Mucosa of descending colon (tissue), 3 donors: ENCODE data around the gene CCL19. TPM values are rescaled to one million over a fixed set of nuclear protein-coding genes. Genes with fewer than 3 reads are reported as not detected.
A peak's percentile ranks its signal among the peaks of the same experiment; 100 is the strongest.

Experiments used
- ATAC-seq: fragments of 200-7000 bp; cut with Tn5 transposase; one replicate; pipeline ENCODE4 v1.9.1; 2020; ENCODE audit warnings: mild to moderate bottlenecking, moderate library complexity
- DNase-seq, 3 donors: peaks; one replicate each; pipeline ENCODE4 v3.0.0-alpha.2; 2020
- H3K36me3 ChIP-seq: fragments of 200-600 bp; one replicate; pipeline ENCODE4 v1.8.0; 2021; ENCODE audit warnings: low read depth, mild to moderate bottlenecking
- H3K4me1 ChIP-seq: fragments of 200-600 bp; one replicate; pipeline ENCODE4 v1.8.0; 2021; ENCODE audit warnings: low read depth, mild to moderate bottlenecking
- H3K4me3 ChIP-seq: fragments of 200-600 bp; one replicate; pipeline ENCODE4 v1.8.0; 2021; ENCODE audit warnings: mild to moderate bottlenecking
- H3K9me3 ChIP-seq: fragments of 200-600 bp; one replicate; pipeline ENCODE4 v1.8.0; 2021; ENCODE audit warnings: mild to moderate bottlenecking
- intact Hi-C, 2 donors: fragments of 100-400 bp; cut with DNase I in 1 of 2; cut with micrococcal nuclease in 1 of 2; formaldehyde crosslinking; loops; one replicate each; pipeline versions ENCODE4 v1.11.0 to v1.11.1; 2022; cut with DNase I, micrococcal nuclease
- total RNA-seq, 3 donors: library from RNA; stranded (reverse); fragmentation: NEBNext Ultra II Directional in 2 of 3; extraction: Animal tissue kit (Norgen Biotek cat#: 25700) in 2 of 3; gene quantifications; one replicate each; pipeline versions ENCODE4 v1.2.1 to v1.2.4, GENCODE V29; 2021 to 2023
- TF ChIP-seq, protein P1 (sequence below): fragments of 200-600 bp; IDR thresholded peaks from one replicate; pipeline ENCODE4 v1.8.0; 2022; ENCODE audit warnings: antibody characterized with exemption, mild to moderate bottlenecking
- donor health status: DM: no; HTN: no; CAD: no; lungs with moderate emphysema.
- donor health status: DM: no; HTN: no; CAD: no.
- donor health status: DM: no; HTN: yes; CAD: no.

The CCL19 gene
- total RNA-seq, 3 donors from 2014 or later = 1.3 to 8.7 (median 1.6) TPM

DNA sequence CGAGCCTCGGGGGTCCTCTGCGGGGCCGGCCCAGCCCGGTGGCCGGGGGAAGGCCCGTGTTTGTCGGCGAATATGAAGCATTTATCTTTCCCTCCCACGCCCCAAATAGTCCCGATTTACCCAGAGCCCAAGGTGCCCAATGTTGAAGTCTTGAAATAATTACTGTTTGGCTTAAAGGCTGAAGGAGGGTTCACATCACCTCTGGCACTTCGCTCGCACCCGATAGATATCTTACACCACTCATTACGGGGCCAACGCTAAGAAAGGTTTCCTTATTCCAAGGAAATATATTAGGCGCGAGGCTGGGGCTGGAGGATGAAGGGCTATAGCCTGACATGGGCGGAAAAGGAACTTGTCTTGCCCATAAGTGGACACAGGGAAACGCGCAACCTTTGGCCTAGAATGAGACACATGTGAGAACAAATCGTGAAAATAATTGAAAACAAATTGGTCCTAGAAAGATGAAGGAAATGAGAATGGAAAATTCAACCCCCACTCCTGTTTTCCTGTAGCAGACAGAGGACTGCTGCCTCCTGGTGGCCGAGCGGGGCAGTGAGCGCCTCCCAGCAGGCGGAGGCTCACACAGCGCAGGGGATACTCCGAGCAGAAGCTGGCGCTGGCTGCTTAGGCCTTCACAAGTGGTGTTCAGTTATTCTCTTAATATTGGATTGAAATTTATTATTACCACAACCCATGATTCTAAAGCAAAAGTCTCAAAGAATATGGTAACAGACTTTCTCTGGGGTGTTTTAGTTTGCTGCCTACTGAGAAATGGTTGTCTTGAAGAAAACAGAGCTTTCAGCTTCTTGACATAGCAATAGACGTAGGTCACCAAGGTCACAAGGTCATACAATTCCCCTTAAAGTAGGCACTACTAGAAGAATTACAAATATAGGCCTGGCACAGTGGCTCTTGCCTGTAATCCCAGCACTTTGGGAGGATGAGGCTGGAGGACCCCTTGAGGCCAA is 11.0 kb upstream of the CCL19 start:
- peak; percentile 84 to 94 (median 93) for DNase-seq
- TF ChIP-seq, protein P1, sequence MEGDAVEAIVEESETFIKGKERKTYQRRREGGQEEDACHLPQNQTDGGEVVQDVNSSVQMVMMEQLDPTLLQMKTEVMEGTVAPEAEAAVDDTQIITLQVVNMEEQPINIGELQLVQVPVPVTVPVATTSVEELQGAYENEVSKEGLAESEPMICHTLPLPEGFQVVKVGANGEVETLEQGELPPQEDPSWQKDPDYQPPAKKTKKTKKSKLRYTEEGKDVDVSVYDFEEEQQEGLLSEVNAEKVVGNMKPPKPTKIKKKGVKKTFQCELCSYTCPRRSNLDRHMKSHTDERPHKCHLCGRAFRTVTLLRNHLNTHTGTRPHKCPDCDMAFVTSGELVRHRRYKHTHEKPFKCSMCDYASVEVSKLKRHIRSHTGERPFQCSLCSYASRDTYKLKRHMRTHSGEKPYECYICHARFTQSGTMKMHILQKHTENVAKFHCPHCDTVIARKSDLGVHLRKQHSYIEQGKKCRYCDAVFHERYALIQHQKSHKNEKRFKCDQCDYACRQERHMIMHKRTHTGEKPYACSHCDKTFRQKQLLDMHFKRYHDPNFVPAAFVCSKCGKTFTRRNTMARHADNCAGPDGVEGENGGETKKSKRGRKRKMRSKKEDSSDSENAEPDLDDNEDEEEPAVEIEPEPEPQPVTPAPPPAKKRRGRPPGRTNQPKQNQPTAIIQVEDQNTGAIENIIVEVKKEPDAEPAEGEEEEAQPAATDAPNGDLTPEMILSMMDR = peak; percentile 96
- H3K9me3 ChIP-seq = no peaks in the 10 kb centered on the region
- peak; percentile 95 for ATAC-seq
- H3K4me3 ChIP-seq = peak overlapping the region; percentile 36
- intact Hi-C loops = no loop called here
- no peaks in the 10 kb centered on the region for H3K4me1 ChIP-seq
- no peaks in the 10 kb centered on the region for H3K36me3 ChIP-seq

DNA sequence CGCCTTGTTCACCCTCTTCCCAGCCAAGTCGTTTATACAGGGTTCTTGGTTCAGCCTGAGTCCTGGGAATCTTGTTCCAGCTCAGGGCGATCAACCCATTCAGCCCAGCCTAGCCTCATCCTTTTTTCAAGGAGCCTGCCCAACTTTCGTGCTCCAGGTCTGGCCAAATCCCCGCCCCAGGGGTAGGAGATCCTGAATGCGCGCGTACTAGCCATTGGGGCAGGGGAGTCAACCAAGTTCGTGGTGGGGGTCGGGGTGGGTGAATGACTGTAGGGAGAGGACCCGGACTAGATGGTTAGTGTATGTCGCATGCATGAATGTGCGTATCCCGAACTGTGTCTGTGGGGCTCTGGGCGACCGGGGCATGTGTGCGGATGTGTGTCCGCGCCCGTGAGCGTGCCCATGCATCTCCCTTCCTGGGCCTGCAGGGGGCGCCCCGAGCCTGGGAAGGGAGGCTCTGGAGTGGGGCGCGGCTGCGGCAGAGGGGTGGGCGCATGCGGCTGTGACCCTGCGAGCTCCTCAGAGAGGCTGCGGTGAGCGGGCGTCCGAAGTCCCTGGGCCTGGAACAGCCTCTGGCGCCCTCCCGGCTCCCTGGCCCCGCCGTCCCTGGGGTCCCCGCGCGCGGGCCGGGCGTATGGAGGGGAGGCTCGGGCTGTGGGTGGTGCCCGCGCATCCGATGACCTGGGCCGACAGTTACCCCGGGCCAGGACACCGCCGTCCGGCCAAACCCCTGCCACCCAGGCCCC is 10.1 kb upstream of the CCL19 start:
- DNase-seq (peak; percentile 74 to 84 (median 76)), ATAC-seq (peak; percentile 93)
- Histone ChIP-seq H3K4me1 (no peaks in the 10 kb centered on the region), H3K9me3 (no peaks in the 10 kb centered on the region), H3K4me3 (peak overlapping the region; percentile 36), H3K36me3 (no peaks in the 10 kb centered on the region)
- TF ChIP-seq, protein P1 = peak; percentile 82
- intact Hi-C loops = no loop called here

DNA sequence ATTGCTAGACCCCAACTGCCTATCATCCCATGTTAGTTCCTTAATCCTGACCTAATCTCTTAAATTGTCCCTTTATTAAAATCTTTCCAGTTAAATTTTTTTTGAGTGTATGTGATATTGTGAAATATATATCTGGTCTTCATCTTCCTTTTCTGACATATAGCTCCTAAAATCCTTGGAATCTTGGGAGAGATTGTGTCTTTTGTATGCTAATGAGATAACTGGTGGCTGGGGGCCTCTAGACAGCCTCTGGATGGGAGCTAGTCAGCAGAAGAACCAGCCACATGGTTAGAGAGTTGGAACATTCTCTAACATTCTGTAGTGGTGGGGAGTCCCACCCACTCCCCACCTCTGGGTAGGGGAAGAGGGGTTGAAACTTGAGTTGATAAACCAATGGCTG is 3.7 kb upstream of the CCL19 start:
- DNase-seq (no peak), ATAC-seq (no peak)
- TF ChIP-seq, protein P1 = no peak
- Histone ChIP-seq H3K36me3 (no peaks in the 10 kb centered on the region), H3K4me1 (no peaks in the 10 kb centered on the region), H3K9me3 (no peaks in the 10 kb centered on the region), H3K4me3 (no peak overlapping the region)
- intact Hi-C loops = no loop called here

DNA sequence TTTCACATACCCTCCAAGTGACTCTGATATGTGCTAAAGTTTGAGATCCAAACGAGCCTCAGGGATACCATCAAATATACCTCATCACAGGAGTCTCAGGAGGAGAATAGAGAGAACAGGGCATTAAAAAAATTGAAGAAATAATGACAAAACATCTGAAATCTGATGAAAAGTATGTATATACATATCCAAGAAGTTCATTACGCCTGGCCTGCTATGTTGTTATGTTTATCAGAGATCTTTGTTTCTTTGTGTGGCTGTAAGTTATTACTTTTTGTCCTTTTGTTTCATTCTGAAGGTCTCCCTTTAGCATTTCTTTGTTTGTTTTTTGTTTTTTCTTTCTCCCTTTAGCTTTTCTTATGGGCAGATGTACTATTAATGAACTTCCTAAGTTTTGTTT is 2.5 kb upstream of the CCL19 start:
- intact Hi-C loops = no loop called here
- DNase-seq = no peak
- H3K9me3 ChIP-seq = no peaks in the 10 kb centered on the region

DNA sequence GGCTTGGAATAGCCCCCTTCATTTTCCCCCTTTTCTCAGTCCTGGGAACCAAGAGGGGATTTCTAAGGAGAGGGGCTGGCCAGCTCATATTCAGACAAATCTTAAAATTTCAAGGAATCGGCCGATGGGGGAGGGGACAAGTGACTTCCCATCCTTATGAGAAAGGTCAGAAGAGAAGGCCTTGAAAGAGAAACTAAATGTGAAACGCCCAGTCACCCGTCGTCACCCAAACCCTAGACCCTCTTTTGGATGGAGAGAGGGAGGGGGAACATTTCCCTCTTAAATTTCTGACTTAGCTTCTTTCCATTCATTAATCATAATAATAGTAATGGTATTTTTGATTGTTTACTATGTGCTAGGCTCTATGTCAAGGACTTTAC is 850 bp upstream of the CCL19 start:
- TF ChIP-seq, protein P1 = no peak
- no peak for ATAC-seq
- no peak for DNase-seq
- intact Hi-C loops = no loop called here
- H3K4me1 ChIP-seq = no peaks in the 10 kb centered on the region
- no peaks in the 10 kb centered on the region for H3K36me3 ChIP-seq
- no peak overlapping the region for H3K4me3 ChIP-seq
- H3K9me3 ChIP-seq = no peaks in the 10 kb centered on the region

More for the DNA sequence above, 2.5 kb upstream of the CCL19 start:
- no peak for ATAC-seq
- TF ChIP-seq, protein P1 = no peak
- Histone ChIP-seq H3K4me1 (no peaks in the 10 kb centered on the region), H3K4me3 (no peak overlapping the region), H3K36me3 (no peaks in the 10 kb centered on the region)
